ENCODE measurements around the gene LPP.

Gene LPP

DNA sequence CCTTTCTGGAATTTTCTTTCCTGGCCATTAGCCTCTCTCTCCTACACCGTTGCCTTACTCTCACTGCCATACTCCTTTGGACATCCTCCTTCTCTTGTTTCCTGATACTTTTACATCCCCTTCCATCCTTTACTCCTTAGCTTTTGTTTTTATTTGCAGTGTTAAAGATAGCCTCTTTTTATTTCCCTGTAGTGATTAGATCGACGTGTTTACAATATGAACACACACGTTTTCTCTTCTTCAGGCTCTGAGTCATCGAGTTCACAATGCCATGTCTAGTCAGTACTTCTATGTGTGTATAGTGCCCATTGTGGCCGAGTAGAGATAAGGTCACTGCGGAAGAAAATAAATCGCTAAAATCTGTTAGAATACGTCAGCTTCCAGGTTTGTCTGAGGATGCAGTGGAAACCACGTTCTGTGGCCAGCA, 208.5 kb downstream of the LPP start:
- DNase-seq (ENCODE audit: low read depth) = peak; percentile 84

- DNase-seq (ENCODE audit: low read depth) = no peak
Measured at GRCh38 chr3:188365184-188365583, 211.2 kb downstream of the LPP start.

DNA sequence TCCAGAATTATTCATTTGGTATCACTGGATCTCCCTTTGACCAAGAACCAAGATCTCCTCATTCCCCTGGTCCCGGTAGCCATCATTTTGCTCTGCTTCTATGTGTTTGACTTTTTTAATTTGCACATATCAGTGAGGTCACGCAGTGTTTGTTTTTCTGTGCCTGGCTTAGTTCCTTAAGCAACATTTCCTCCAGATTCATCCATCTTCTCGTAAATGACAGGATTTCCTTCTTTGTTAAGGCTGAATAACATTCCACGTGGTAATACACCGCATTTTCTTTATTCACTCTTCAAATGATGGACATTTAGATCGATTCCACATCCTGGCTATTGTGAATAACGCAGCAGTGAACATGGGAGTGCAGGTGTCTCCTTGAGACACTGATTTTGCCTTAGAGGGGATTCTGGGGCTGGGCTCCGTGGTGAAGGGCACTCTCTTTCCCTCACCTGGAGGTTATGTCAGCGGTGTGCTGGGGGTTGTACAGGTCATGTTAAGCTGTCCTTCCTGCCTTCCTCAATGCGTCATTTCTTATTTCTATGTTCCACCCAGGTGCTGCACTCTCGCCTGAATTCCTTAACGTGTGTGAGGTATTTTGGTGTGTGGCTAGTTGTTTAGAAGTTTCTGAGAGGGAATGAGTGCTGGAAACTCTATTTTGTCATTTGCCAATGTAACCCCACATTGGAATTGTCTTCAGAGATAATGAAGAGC, 212.2 kb downstream of the LPP start:
- no peak for DNase-seq (ENCODE audit: low read depth)

DNA sequence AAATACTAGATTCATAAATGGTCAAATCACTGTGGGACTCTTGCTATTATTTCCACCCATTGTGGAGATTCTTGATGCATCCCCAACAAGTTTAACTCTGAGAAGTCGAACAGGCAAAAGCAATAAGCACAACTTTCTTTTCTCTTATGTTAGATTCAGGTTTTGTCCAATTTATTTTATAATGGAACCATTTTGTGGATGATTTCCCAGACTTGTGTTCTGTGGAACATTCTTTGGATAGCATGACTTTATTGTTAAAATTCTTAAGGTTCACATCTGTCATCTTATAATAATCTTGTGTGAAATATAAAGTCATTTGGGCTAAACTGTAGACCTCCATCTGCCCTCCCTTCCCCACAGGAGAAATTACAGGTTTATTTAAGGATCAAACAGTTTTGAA, 213.7 kb downstream of the LPP start:
- no peak for DNase-seq (ENCODE audit: low read depth)

DNA sequence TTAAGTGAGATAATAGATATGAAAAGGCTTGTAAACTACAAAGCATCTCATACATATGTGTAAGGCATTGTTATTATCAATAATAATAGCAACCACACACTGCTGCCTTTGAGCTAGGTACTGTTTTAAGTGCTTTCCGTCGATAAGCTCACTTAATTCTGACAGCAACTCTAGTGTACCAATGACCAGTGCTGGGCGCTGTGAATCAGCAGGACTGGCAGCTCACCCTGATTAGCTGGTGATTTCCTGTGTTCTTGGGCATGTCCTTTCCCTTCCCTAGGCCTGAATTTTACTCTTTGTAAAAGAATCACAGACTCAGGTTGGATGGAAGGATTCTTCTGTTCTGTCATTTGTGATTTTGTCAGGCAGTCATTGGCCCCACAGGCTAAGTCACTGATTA, 215.6 kb downstream of the LPP start:
- DNase-seq (ENCODE audit: low read depth) = no peak

- DNase-seq (ENCODE audit: low read depth) = no peak
Measured at GRCh38 chr3:188370081-188370830, 216.3 kb downstream of the LPP start.

DNA sequence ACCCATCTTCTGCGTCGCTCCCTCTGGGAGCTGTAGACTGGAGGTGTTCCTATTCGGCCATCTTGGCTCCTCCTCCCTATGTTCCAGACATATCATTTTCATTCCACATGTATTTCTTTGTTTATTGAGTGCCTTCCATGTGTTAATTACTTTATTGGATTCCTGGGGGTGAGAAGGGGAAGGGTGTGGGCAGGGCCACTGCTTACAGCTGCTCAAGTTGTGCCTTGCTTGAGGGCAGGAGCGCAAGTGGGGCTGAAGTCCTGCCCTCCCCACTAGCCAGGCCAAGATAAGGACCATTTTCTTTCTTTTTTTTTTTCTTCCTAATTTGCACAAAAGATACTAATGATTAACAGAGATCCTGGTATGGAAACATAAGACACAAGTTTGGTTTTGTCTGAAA, 224.8 kb downstream of the LPP start:
- DNase-seq (ENCODE audit: low read depth) = no peak

- no peak for DNase-seq (ENCODE audit: low read depth)
Measured at GRCh38 chr3:188380252-188380651, 226.3 kb downstream of the LPP start.

DNA sequence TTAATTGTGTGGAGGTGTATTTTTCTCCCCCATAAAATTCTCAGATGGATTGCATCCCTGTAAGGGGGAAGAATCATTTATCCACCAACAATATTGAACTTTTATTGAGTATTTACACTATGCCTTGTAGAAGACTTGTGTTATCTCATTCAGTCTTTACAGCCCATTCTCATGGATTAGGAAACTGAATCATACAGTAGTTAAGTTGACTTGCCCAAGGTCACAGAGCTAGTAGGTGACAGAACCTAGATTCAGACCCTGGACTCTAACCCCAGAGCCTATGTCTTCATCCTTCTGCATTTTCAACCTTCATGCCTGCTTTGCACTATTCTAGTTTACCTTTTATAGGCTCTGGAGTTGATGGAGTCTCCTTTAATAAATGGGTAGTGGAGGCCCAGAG, 226.8 kb downstream of the LPP start:
- no peak for DNase-seq (ENCODE audit: low read depth)

DNA sequence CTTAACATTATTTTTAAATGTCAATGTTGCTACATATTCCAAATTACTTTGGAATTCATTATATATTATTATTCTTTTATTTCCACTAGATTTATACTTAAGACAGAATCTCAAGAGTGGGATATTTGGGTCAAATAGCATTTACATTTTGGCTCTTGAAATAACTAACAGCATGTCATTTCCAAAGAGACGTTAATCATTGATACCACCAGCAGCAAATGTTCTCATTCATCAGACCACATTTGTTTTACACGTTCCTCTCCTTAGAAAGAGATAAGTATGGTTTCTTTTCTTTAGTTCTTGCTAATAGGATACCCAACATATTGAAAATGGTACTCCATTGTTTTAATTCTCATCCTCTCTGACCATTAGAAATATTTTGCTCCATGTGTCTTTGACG, 229.8 kb downstream of the LPP start:
- no peak for DNase-seq (ENCODE audit: low read depth)

DNA sequence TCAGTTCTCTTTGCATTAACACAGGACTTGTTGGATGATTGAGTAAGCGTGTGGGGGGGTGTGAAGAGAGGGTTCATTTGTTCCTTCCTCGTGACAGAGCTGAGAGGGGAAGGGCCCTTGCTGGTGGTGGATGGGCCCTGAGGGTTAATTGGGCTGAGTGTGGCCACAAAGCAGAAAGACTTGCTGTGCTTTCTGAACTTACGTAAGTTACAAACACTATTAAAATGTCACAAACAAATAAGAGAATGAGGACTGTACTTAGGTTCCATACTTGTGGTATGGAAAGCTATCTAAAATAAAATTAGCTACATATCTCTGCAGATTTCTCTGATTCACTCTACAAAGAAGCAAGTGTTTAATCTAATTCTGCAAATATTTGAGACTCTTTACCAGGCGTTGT, 231.3 kb downstream of the LPP start:
- no peak for DNase-seq (ENCODE audit: low read depth)

GRCh38 chr3:188389711-188390342, 235.9 kb downstream of the LPP start:
- DNase-seq (ENCODE audit: low read depth) = no peak

GRCh38 chr3:188390343-188390718, 236.4 kb downstream of the LPP start:
- no peak for DNase-seq (ENCODE audit: low read depth)

DNA sequence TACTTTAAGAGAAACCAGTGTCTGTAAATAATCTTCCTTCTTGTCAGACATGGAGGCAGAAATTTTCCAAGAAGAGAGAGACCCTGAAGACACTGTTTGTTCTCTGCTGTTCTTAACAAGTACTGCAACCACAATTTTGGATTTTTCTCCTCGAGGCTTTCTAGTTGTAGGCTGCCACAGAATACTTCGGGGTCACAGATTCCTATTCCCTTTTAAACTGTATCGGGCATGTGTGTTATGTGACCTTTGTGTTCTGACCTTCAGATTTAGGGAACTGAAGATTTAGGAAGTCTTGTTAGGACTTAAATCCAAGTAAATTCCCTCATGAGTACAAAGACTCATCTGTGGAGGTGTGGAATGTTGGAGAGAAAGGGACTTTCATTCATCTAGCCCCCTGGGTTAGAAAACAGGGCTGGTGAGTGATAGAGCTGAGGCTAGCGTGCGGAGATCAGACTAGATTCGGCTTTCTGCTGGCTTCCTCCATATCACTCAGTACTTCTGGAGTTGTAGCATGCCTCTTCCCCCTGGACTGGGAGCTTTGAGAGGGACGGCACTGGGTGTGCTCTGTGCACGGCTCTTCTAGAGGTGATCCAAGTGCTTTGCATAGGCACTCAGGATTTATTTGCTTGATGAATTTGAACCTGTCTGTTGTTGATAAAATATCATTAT, 237.0 kb downstream of the LPP start:
- DNase-seq (ENCODE audit: low read depth) = no peak

DNA sequence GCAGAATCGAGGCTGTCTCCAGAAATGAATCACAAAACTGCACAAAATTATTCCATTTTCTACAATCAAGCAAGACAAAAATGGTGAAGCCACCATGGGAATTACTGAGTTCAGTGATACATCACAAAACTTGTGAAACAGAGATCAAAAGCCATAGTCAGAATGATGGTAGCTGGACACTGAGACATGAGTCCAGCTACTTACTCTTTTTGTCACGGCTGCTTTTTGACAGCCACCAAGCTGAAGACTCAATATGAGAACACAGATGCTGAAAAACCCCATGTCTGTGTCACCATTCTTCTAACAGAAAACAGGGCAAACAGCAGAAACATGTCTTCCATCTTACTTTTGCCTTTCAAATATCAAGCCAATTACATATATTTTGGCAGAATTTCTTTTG, 237.6 kb downstream of the LPP start:
- DNase-seq (ENCODE audit: low read depth) = no peak

DNA sequence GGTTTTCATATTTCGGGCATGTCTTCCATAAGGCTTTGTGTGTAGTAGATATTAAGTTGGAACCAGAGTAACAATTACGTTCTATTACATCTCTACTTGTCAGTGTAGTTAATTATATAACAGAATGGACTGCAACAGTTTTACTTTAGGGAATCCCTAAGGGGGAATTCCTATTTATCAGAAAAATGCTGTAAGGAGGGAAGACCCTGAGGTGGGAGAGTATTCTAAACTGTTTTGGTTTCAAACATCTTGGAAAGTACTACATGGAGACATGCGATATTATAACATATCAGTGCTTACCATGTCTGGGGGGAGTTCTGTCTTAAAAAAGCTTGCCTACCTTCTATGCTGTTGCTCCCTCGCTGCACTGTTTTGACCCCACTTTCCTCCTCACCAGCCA, 238.1 kb downstream of the LPP start:
- no peak for DNase-seq (ENCODE audit: low read depth)

DNA sequence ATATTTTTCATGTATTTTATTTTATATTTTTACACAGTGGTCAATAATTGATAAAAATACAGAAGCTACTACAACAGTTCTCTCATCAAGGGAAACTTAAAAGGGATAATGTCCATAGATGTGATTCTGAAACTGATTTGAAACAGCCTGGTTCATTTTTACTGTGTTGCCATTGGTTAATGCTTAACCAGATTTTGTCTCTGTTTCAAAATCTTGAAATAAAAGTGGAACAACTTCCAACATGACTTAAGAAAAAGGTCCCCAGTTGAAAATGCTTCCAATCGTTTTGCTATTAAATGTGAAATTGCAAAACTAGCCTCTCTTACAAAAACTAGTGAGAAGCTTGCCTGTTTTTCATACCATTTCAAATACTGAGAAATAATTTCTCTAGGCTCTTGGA, 240.7 kb downstream of the LPP start:
- no peak for DNase-seq (ENCODE audit: low read depth)

GRCh38 chr3:188396251-188396650, 242.3 kb downstream of the LPP start:
- DNase-seq (ENCODE audit: low read depth) = no peak

DNA sequence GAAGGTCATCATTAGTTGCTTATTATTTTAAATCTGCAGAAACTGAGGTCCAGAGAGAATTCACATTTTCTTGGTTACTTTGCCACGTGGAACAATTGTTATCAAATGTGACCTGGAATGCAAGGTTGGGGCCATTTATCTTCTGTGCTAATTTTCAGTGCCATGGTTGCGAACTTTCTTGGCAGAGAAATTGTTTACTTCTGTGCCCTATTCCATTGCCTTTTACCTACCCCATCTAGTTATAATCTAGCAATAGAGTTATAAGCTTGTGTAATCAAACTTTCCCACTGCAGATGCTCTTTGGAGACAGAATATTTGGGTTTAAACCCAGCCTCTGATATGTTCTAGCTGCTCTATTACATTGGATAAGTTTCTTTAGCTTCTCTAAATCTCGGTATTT, 242.9 kb downstream of the LPP start:
- no peak for DNase-seq (ENCODE audit: low read depth)

- DNase-seq (ENCODE audit: low read depth) = no peak
Measured at GRCh38 chr3:188397766-188398705, 244.1 kb downstream of the LPP start.

DNA sequence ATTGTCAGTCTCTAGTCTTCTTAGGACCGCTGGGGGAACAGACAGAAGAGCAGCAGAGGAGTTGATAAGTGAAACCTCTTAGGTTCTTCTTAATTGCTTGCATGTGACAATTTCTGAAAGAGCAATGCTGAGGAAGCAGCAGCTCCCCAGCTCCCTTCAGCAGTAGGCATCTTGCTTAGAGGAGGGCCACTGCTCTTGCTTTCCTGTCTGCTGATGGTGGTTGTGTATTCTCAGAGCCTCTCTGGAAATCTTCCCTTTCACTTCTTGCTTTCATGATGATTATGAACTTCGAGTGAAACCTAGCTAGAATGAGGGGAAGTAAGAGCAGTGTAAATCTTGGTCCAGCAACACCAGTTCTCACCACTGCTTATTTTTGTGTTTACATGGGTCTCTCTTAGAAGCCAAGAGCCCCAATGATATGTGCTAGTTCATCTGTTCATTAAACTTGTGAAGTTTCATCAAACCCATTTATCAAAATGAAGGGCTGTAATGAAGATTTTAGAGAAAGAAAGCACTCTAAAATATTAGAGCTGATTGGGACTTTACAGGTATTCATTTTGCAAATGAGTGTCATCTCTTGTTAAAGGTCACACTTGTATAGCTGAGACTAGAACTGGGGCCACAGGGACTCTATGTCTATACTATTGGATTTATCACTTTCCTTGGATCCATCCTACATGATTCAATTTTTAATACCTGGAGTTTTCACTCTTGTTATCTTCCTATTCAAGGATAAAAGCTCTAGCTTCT, 246.7 kb downstream of the LPP start:
- no peak for DNase-seq (ENCODE audit: low read depth)

Measured in non-pigmented ciliary epithelial cell (primary cell).